Activated B cell treated with CpG ODN at 0.5 μM for 24 hours (primary cell): ENCODE data around the gene NIT1. TPM values are rescaled to one million over a fixed set of nuclear protein-coding genes. Genes with fewer than 3 reads are reported as not detected.
"Not testable (repeated sequence)": the region's sequence is repeated elsewhere in the genome, so short reads cannot be mapped to it uniquely, and the experiment has no call there.

Source experiments
- ATAC-seq: fragments of 200-7000 bp; cut with Tn5 transposase; one replicate; pipeline ENCODE4 v1.10.0; 2021; ENCODE audit warnings: low read depth, mild to moderate bottlenecking, moderate library complexity
- CTCF ChIA-PET: fragments of 350-600 bp; sonication (Branson Sonifier 250); formaldehyde crosslinking; loops from one replicate; lab custom pipeline; 2021; ENCODE audit warnings: antibody characterized with exemption; lab: Charles Lee
- POLR2A ChIA-PET: fragments of 350-600 bp; sonication (Branson Sonifier 250); formaldehyde crosslinking; loops from one replicate; lab custom pipeline; 2021; ENCODE audit warnings: antibody characterized with exemption; lab: Charles Lee
- DNase-seq: peaks from one replicate; pipeline ENCODE4 v3.0.0; 2022
- H3K27ac Mint-ChIP-seq: one replicate; pipeline ENCODE4 v1.8.0; 2020; ENCODE audit warnings: mixed read lengths
- H3K27me3 Mint-ChIP-seq: one replicate; pipeline ENCODE4 v1.8.0; 2021; ENCODE audit warnings: mixed read lengths
- H3K36me3 Mint-ChIP-seq: one replicate; pipeline ENCODE4 v1.8.0; 2021; ENCODE audit warnings: low read depth, mixed read lengths
- H3K4me1 Mint-ChIP-seq: one replicate; pipeline ENCODE4 v1.8.0; 2021; ENCODE audit warnings: mixed read lengths
- H3K4me3 Mint-ChIP-seq: one replicate; pipeline ENCODE4 v1.8.0; 2020; ENCODE audit warnings: mild to moderate bottlenecking, mixed read lengths
- H3K9me3 Mint-ChIP-seq: one replicate; pipeline ENCODE4 v1.8.0; 2020; ENCODE audit warnings: mixed read lengths
- intact Hi-C: fragments of 100-400 bp; cut with micrococcal nuclease; formaldehyde crosslinking; loops from one replicate; pipeline ENCODE4 v1.15.1; 2024
- total RNA-seq: library from RNA; stranded (reverse); gene quantifications from 2 replicates; pipeline ENCODE4 v1.2.3, GENCODE V29; 2022
- TF ChIP-seq, protein P1 (sequence below): fragments of 200-600 bp; IDR thresholded peaks from one replicate; pipeline ENCODE4 v1.8.0; 2022; ENCODE audit warnings: antibody characterized with exemption, mild to moderate bottlenecking

The NIT1 gene
- total RNA-seq, 1 donor from 2014 or later: 43.9 TPM

DNA sequence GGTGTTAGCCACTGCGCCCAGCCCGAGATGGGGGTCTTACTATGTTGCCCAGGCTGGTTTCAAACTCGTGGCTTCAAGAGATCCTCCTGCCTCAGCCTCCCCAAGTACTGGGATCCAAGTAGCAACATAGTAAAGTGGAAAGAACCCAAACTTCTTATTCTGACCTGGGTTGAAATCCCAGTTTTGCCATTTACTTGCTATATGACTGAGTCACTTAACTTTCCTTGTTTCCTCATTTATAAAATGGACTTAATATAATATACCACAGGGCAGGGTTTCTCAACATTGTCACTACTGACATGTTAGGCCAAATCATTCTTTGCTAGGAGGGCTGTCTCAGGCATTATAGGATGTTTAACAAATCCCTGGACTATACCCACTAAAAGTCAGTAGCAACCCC lies 6.8 kb upstream of the NIT1 start:
- DNase-seq: no peak

DNA sequence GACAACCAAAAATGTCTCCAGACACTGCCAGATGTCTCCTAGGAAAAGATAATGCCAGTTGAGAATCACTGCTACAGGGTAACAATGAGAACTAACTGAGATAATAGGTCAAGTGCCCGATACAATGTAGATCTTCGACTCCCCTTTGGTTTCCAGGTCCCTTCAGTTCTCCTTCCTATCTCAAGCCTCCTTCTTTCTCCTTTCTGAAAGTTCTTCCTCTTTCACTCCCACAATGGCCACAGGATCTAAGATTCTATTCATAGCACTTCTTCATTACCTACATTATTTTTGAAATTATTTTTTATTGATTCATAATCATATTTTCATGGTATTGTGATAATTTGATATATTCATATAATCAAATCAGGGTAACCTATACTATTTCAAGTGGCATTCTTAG lies 6.4 kb upstream of the NIT1 start:
- H3K27ac Mint-ChIP-seq: no peak overlapping the region
- H3K27me3 Mint-ChIP-seq: no peaks in the 10 kb centered on the region
- H3K9me3 Mint-ChIP-seq: no peaks in the 10 kb centered on the region
- TF ChIP-seq, protein P1, sequence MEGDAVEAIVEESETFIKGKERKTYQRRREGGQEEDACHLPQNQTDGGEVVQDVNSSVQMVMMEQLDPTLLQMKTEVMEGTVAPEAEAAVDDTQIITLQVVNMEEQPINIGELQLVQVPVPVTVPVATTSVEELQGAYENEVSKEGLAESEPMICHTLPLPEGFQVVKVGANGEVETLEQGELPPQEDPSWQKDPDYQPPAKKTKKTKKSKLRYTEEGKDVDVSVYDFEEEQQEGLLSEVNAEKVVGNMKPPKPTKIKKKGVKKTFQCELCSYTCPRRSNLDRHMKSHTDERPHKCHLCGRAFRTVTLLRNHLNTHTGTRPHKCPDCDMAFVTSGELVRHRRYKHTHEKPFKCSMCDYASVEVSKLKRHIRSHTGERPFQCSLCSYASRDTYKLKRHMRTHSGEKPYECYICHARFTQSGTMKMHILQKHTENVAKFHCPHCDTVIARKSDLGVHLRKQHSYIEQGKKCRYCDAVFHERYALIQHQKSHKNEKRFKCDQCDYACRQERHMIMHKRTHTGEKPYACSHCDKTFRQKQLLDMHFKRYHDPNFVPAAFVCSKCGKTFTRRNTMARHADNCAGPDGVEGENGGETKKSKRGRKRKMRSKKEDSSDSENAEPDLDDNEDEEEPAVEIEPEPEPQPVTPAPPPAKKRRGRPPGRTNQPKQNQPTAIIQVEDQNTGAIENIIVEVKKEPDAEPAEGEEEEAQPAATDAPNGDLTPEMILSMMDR: no peak
- peaks cover 48% of the 10 kb centered on the region for H3K4me1 Mint-ChIP-seq
- CTCF ChIA-PET: no interaction called here
- intact Hi-C loops: no loop called here
- ATAC-seq (no peak), DNase-seq (no peak)
- H3K36me3 Mint-ChIP-seq: peaks cover 36% of the 10 kb centered on the region
- no peak overlapping the region for H3K4me3 Mint-ChIP-seq
- POLR2A ChIA-PET: no interaction called here

More for the DNA sequence above, 6.8 kb upstream of the NIT1 start:
- ChIA-PET CTCF (no interaction called here), POLR2A (no interaction called here)
- intact Hi-C loops: no loop called here
- H3K4me1 Mint-ChIP-seq: peaks cover 47% of the 10 kb centered on the region
- H3K27me3 Mint-ChIP-seq: no peaks in the 10 kb centered on the region
- H3K9me3 Mint-ChIP-seq: no peaks in the 10 kb centered on the region
- H3K36me3 Mint-ChIP-seq: peaks cover 36% of the 10 kb centered on the region
- no peak overlapping the region for H3K4me3 Mint-ChIP-seq
- TF ChIP-seq, protein P1: no peak
- no peak for ATAC-seq
- no peak overlapping the region for H3K27ac Mint-ChIP-seq

DNA sequence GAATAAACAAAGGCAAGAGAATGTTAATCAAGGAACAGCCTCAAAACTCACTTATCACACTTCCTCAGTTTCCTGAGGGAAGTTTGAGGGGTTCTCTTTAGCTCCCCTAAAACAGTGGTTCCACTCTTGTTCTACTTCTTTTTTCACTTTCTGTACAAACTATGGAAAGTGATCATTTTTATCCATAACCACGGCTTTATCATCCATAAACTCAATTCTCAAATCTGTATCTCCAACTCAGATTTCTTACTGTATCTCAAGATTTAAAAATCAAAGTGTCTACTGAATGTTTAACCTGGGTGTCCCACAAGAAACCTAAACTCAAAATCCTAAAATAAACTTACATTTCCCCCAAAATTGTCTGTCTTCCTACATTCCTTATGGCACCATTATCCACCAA lies 4.0 kb upstream of the NIT1 start:
- peaks cover 70% of the 10 kb centered on the region for H3K4me1 Mint-ChIP-seq
- ChIA-PET CTCF (no interaction called here), POLR2A (interaction anchor here (1.2 kb wide), 1 partner anchor 10 kb away, joined by 5 read pairs; no protein-coding TSS in a partner anchor)
- no peaks in the 10 kb centered on the region for H3K9me3 Mint-ChIP-seq
- no peaks in the 10 kb centered on the region for H3K27me3 Mint-ChIP-seq
- DNase-seq (no peak), ATAC-seq (no peak)
- no peak overlapping the region for H3K27ac Mint-ChIP-seq
- TF ChIP-seq, protein P1: no peak
- H3K36me3 Mint-ChIP-seq: peaks cover 41% of the 10 kb centered on the region
- intact Hi-C loops: no loop called here
- no peak overlapping the region for H3K4me3 Mint-ChIP-seq

DNA sequence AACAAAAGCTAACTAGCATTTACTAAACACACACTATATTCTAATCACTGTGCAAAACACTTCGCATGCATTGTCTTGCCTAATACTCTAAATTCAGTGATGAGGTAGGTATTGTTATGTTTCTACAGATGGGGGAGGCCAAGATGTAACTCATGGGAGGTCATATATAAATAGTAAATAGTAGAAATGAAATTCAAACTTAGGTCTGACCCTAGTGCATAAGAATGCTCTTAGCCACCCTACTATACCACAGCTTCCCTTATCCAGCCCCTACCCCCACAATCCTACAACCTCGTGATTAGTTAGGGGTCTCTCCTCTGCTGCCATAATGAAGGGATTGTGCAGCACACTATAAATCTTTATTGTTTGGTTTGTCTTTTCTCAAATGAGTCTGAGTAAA lies 3.3 kb upstream of the NIT1 start:
- Mint-ChIP-seq H3K9me3 (no peaks in the 10 kb centered on the region), H3K36me3 (peaks cover 36% of the 10 kb centered on the region), H3K27me3 (no peaks in the 10 kb centered on the region), H3K4me3 (no peak overlapping the region), H3K4me1 (peaks cover 77% of the 10 kb centered on the region), H3K27ac (no peak overlapping the region)
- POLR2A ChIA-PET: interaction anchor here (1.2 kb wide), 1 partner anchor 10 kb away, joined by 5 read pairs; no protein-coding TSS in a partner anchor
- CTCF ChIA-PET: no interaction called here
- no peak for DNase-seq
- intact Hi-C loops: no loop called here
- TF ChIP-seq, protein P1: no peak
- no peak for ATAC-seq

DNA sequence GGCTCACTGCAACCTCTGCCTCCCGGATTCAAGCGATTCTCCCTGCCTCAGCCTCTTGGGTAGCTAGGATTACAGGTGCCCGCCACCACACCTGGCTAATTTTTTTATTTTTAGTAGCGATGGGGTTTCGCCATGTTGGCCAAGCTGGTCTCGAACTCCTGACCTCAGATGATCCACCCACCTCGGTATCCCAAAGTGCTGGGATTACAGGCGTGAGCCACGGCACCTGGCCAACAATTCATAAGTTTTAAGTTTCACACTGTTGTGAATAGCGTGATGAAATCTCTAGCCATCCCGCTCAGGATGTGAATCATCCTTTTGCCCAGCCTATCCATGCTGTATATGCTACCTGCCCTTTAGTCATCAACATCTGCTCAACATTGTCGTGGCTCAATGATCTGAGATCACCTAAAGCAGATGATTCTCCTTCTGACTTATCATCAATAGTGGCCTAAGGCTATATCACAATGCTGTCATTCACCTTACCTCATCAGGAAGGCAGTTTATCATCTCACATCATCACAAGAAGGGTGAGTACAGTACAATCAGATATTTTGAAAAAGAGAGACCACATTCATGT lies 2.7 kb upstream of the NIT1 start:
- Mint-ChIP-seq H3K36me3 (peaks cover 40% of the 10 kb centered on the region), H3K27me3 (no peaks in the 10 kb centered on the region), H3K4me1 (peaks cover 82% of the 10 kb centered on the region), H3K9me3 (no peaks in the 10 kb centered on the region), H3K4me3 (peak overlapping the region; percentile 3), H3K27ac (no peak overlapping the region)
- intact Hi-C loops: no loop called here
- DNase-seq (no peak), ATAC-seq (no peak)
- CTCF ChIA-PET: no interaction called here
- TF ChIP-seq, protein P1: no peak
- POLR2A ChIA-PET: interaction anchor here (1.2 kb wide), 1 partner anchor 20 kb away, joined by 3 read pairs; no protein-coding TSS in a partner anchor

- DNase-seq, ATAC-seq, H3K27me3 Mint-ChIP-seq, H3K4me3 Mint-ChIP-seq, H3K9me3 Mint-ChIP-seq, intact Hi-C loops: not testable (repeated sequence)
- ChIA-PET POLR2A (interaction anchor here (1.2 to 2.7 kb wide), 2 partner anchors 20 to 70 kb away, joined by 3 to 25 read pairs; partner anchors contain the start of gene USF1), CTCF (interaction anchor here (0.6 kb wide), 1 partner anchor 284 kb away, joined by 3 read pairs; no protein-coding TSS in a partner anchor)
- Mint-ChIP-seq H3K36me3 (peaks cover 41% of the 10 kb centered on the region), H3K27ac (peak overlapping the region; percentile 18), H3K4me1 (peaks cover 86% of the 10 kb centered on the region)
These were observed 1.9 kb upstream of the NIT1 start for GRCh38 chr1:161115961-161116360.
